Liver (tissue), 9 donors: ENCODE results near the gene CPNE4. TPM values are rescaled to one million over a fixed set of nuclear protein-coding genes. Genes with fewer than 3 reads are reported as not detected.

Experiments
- DNase-seq: peaks from one replicate; pipeline ENCODE4 v3.0.0-alpha.2; 2017; ENCODE audit warnings: low spot score
- H3K27ac ChIP-seq, 2 donors: one replicate each; pipeline ENCODE4 v1.7.0; 2013; ENCODE audit warnings: inconsistent platforms in 2 of 2, low read length in 2 of 2, control low read depth in 1 of 2, low read depth in 1 of 2, mild to moderate bottlenecking in 1 of 2
- H3K27me3 ChIP-seq, 4 donors: one replicate each; pipeline versions ENCODE4 v1.6.1 to v1.7.0; 2013; ENCODE audit warnings: low read length in 3 of 4, inconsistent platforms in 1 of 4, mild to moderate bottlenecking in 1 of 4, moderate library complexity in 1 of 4; ENCODE audit not compliant: control insufficient read depth in 4 of 4, insufficient read depth in 4 of 4
- H3K36me3 ChIP-seq, 4 donors: one replicate each; pipeline versions ENCODE4 v1.6.1 to v1.7.0; 2013; ENCODE audit warnings: low read length in 3 of 4, mild to moderate bottlenecking in 3 of 4, low read depth in 1 of 4, moderate library complexity in 1 of 4; ENCODE audit not compliant: control insufficient read depth in 4 of 4, insufficient read depth in 3 of 4
- H3K4me1 ChIP-seq, 4 donors: one replicate each; pipeline versions ENCODE4 v1.6.1 to v1.7.0; 2013; ENCODE audit warnings: low read length in 3 of 4, mild to moderate bottlenecking in 3 of 4, moderate library complexity in 1 of 4; ENCODE audit not compliant: control insufficient read depth in 4 of 4, insufficient read depth in 4 of 4
- H3K4me3 ChIP-seq, 3 donors: one replicate each; pipeline versions ENCODE4 v1.6.1 to v1.7.0; 2013; ENCODE audit warnings: low read length in 3 of 3, control low read depth in 1 of 3, low read depth in 1 of 3, mild to moderate bottlenecking in 1 of 3
- H3K9ac ChIP-seq, 2 donors: one replicate each; pipeline ENCODE4 v1.7.0; 2013; ENCODE audit warnings: low read length in 2 of 2, mild to moderate bottlenecking in 2 of 2, moderate library complexity in 2 of 2, control low read depth in 1 of 2, low read depth in 1 of 2
- H3K9me3 ChIP-seq, 4 donors: one replicate each; pipeline versions ENCODE4 v1.6.1 to v1.7.0; 2013; ENCODE audit warnings: low read length in 3 of 4; ENCODE audit not compliant: control insufficient read depth in 4 of 4
- EGR1 ChIP-seq, 2 donors: IDR thresholded peaks; 2 replicates each; pipeline ENCODE4 v1.6.1; 2016 to 2018; ENCODE audit warnings: antibody characterized with exemption in 2 of 2, low read depth in 2 of 2
- FOXA1 ChIP-seq: IDR thresholded peaks from 2 replicates; pipeline ENCODE4 v1.6.1; 2016; ENCODE audit warnings: antibody characterized with exemption
- FOXA2 ChIP-seq: IDR thresholded peaks from 2 replicates; pipeline ENCODE4 v1.6.1; 2016; ENCODE audit warnings: antibody characterized with exemption
- HNF4A ChIP-seq, 2 donors: conservative IDR thresholded peaks; 2 replicates each; pipeline ENCODE4 v1.6.1; 2016; ENCODE audit warnings: antibody characterized with exemption in 2 of 2, mild to moderate bottlenecking in 2 of 2
- HNF4G ChIP-seq: IDR thresholded peaks from 2 replicates; pipeline ENCODE4 v1.6.1; 2016; ENCODE audit warnings: antibody characterized with exemption
- JUND ChIP-seq, 2 donors: IDR thresholded peaks; 2 replicates each; pipeline ENCODE4 v1.6.1; 2016; ENCODE audit warnings: antibody characterized with exemption in 2 of 2
- NR2F2 ChIP-seq: IDR thresholded peaks from 2 replicates; pipeline ENCODE4 v1.6.1; 2016; ENCODE audit warnings: antibody characterized with exemption
- RAD21 ChIP-seq, 2 donors: IDR thresholded peaks; 2 replicates each; pipeline ENCODE4 v1.6.1; 2016; ENCODE audit warnings: antibody characterized with exemption in 2 of 2, mild to moderate bottlenecking in 2 of 2
- RXRA ChIP-seq, 2 donors: IDR thresholded peaks; 2 replicates each; pipeline ENCODE4 v1.6.1; 2017 to 2018; ENCODE audit warnings: antibody characterized with exemption in 2 of 2, mild to moderate bottlenecking in 1 of 2
- SP1 ChIP-seq: IDR thresholded peaks from 2 replicates; pipeline ENCODE4 v1.6.1; 2018; ENCODE audit warnings: antibody characterized with exemption, mild to moderate bottlenecking
- TAF1 ChIP-seq: conservative IDR thresholded peaks from 2 replicates; pipeline ENCODE4 v1.6.1; 2016; ENCODE audit warnings: antibody characterized with exemption, mild to moderate bottlenecking
- YY1 ChIP-seq: IDR thresholded peaks from 2 replicates; pipeline ENCODE4 v1.6.1; 2016; ENCODE audit warnings: antibody characterized with exemption, mild to moderate bottlenecking
- WGBS: extraction: QIAGEN DNeasy Blood & Tissue Kit; methylation state at CpG from one replicate; pipeline ENCODE4 v1.1.7; 2013; 5-methylcytosine and 5-hydroxymethylcytosine counted together
- polyA plus RNA-seq, 2 donors: library from polyadenylated mRNA; stranded (reverse) in 1 of 2; unstranded in 1 of 2; fragments of 200-250 nt in 1 of 2; fragments of >200 nt in 1 of 2; fragmentation: Nextera tagmentation in 1 of 2; extraction: Ambion mirVana in 1 of 2; gene quantifications; one replicate each; pipeline versions ENCODE4 v1.2.1 to v1.2.3, GENCODE V29; 2013 to 2015
- total RNA-seq, 2 donors: library from RNA; depleted of rRNA; stranded (reverse); fragments of >200 nt; gene quantifications; one replicate each; pipeline ENCODE4 v1.2.3, GENCODE V29; 2014
- TF ChIP-seq, protein P1 (sequence below): IDR thresholded peaks from 2 replicates; pipeline ENCODE4 v1.6.1; 2016; ENCODE audit warnings: antibody characterized with exemption, mild to moderate bottlenecking
- TF ChIP-seq, protein P2 (sequence below): IDR thresholded peaks from 2 replicates; pipeline ENCODE4 v1.6.1; 2016; ENCODE audit warnings: antibody characterized with exemption
- TF ChIP-seq, protein P3 (sequence below): IDR thresholded peaks from 2 replicates; pipeline ENCODE4 v1.6.1; 2016; ENCODE audit warnings: antibody characterized with exemption
- TF ChIP-seq, protein P4 (sequence below): fragments of 150-350 bp; IDR thresholded peaks from 2 replicates; pipeline ENCODE4 v1.5.1; 2017; ENCODE audit warnings: improper control_type of control experiment, low read depth, low read length; ENCODE audit not compliant: missing input control
- TF ChIP-seq, protein P5 (sequence below): IDR thresholded peaks from 2 replicates; pipeline ENCODE4 v1.6.1; 2016; ENCODE audit warnings: antibody characterized with exemption
- donor health status: healthy.
- donor health status: healthy.
- donor health status: healthy.
- donor health status: healthy.
- donor health status: healthy.

The CPNE4 gene
- total and polyA plus RNA-seq, 4 donors = under 0.01 to 0.03 TPM; not detected in 2

DNA sequence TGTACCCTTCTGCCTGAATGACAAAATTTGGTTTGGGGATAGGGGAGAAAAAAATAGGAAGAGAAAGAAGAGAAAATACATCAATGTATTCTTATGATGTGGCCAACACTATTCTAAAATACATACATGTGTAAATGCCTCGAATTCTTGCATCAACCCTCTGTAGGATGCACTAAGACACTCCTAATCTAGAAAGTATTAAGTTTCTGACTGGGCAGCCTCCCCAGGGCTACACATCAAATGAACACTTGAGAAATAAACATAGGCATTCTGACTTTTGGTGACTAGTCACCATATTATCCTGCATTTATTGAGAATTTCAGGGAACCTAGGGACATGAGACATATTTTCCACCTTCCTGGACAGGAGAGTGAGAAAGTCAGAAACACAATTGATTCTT, 109.2 kb downstream of the CPNE4 start:
- no peak overlapping the region for H3K9ac ChIP-seq
- H3K9me3 ChIP-seq = peaks cover 0 to 2% (median 0%) of the 10 kb centered on the region in 4 donors
- DNase-seq = no peak
- TF ChIP-seq RAD21 (IDR thresholded peaks at IDR 0.05) (no peak), SP1 (no peak), JUND (IDR thresholded peaks at IDR 0.05) (no peak), RXRA (IDR thresholded peaks at IDR 0.05) (no peak), HNF4A (conservative IDR thresholded peaks at IDR 0.05) (no peak), NR2F2 (no peak), FOXA2 (no peak), YY1 (no peak), FOXA1 (no peak), TAF1 (no peak), HNF4G (no peak), EGR1 (IDR thresholded peaks at IDR 0.05; ENCODE audit: low read depth in 2 of 2) (no peak)
- TF ChIP-seq, protein P1, sequence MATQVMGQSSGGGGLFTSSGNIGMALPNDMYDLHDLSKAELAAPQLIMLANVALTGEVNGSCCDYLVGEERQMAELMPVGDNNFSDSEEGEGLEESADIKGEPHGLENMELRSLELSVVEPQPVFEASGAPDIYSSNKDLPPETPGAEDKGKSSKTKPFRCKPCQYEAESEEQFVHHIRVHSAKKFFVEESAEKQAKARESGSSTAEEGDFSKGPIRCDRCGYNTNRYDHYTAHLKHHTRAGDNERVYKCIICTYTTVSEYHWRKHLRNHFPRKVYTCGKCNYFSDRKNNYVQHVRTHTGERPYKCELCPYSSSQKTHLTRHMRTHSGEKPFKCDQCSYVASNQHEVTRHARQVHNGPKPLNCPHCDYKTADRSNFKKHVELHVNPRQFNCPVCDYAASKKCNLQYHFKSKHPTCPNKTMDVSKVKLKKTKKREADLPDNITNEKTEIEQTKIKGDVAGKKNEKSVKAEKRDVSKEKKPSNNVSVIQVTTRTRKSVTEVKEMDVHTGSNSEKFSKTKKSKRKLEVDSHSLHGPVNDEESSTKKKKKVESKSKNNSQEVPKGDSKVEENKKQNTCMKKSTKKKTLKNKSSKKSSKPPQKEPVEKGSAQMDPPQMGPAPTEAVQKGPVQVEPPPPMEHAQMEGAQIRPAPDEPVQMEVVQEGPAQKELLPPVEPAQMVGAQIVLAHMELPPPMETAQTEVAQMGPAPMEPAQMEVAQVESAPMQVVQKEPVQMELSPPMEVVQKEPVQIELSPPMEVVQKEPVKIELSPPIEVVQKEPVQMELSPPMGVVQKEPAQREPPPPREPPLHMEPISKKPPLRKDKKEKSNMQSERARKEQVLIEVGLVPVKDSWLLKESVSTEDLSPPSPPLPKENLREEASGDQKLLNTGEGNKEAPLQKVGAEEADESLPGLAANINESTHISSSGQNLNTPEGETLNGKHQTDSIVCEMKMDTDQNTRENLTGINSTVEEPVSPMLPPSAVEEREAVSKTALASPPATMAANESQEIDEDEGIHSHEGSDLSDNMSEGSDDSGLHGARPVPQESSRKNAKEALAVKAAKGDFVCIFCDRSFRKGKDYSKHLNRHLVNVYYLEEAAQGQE = no peak
- TF ChIP-seq, protein P2, sequence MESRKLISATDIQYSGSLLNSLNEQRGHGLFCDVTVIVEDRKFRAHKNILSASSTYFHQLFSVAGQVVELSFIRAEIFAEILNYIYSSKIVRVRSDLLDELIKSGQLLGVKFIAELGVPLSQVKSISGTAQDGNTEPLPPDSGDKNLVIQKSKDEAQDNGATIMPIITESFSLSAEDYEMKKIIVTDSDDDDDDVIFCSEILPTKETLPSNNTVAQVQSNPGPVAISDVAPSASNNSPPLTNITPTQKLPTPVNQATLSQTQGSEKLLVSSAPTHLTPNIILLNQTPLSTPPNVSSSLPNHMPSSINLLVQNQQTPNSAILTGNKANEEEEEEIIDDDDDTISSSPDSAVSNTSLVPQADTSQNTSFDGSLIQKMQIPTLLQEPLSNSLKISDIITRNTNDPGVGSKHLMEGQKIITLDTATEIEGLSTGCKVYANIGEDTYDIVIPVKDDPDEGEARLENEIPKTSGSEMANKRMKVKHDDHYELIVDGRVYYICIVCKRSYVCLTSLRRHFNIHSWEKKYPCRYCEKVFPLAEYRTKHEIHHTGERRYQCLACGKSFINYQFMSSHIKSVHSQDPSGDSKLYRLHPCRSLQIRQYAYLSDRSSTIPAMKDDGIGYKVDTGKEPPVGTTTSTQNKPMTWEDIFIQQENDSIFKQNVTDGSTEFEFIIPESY = no peak
- TF ChIP-seq, protein P3, sequence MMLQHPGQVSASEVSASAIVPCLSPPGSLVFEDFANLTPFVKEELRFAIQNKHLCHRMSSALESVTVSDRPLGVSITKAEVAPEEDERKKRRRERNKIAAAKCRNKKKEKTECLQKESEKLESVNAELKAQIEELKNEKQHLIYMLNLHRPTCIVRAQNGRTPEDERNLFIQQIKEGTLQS = no peak
- TF ChIP-seq, protein P4, sequence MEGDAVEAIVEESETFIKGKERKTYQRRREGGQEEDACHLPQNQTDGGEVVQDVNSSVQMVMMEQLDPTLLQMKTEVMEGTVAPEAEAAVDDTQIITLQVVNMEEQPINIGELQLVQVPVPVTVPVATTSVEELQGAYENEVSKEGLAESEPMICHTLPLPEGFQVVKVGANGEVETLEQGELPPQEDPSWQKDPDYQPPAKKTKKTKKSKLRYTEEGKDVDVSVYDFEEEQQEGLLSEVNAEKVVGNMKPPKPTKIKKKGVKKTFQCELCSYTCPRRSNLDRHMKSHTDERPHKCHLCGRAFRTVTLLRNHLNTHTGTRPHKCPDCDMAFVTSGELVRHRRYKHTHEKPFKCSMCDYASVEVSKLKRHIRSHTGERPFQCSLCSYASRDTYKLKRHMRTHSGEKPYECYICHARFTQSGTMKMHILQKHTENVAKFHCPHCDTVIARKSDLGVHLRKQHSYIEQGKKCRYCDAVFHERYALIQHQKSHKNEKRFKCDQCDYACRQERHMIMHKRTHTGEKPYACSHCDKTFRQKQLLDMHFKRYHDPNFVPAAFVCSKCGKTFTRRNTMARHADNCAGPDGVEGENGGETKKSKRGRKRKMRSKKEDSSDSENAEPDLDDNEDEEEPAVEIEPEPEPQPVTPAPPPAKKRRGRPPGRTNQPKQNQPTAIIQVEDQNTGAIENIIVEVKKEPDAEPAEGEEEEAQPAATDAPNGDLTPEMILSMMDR = no peak
- TF ChIP-seq, protein P5, sequence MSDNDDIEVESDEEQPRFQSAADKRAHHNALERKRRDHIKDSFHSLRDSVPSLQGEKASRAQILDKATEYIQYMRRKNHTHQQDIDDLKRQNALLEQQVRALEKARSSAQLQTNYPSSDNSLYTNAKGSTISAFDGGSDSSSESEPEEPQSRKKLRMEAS = no peak
- 55% methylated on average over 1 of the region's 1 CpG for WGBS
- H3K36me3 ChIP-seq = no peaks in the 10 kb centered on the region
- H3K4me3 ChIP-seq = no peak overlapping the region
- no peaks in the 10 kb centered on the region for H3K27me3 ChIP-seq
- no peak overlapping the region for H3K27ac ChIP-seq
- H3K4me1 ChIP-seq = no peaks in the 10 kb centered on the region

DNA sequence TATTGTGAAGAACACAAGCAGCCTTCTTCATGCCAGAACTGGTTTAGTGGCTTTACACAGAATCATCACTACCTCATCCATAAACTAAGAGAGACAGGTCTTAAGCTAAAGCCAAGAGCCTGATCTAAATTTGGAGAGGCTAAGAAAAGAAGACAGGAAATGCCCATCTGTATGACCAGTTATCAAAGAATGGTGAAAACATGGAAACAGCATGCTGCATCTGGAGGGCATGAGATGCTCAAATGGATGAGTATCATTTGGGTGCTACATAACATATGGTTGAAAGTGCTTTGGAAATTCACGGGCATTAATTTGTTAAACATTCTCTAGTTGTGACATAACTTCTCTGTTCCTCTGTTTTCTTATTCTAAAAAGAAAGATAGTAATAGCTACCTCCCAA, 112.5 kb downstream of the CPNE4 start:
- H3K9ac ChIP-seq = no peak overlapping the region
- TF ChIP-seq, protein P1 = no peak
- TF ChIP-seq, protein P5 = no peak
- no peak for TF ChIP-seq HNF4G
- no peak for TF ChIP-seq FOXA2
- TF ChIP-seq TAF1 = no peak
- no peak for TF ChIP-seq YY1
- no peak for TF ChIP-seq RAD21 (IDR thresholded peaks at IDR 0.05)
- TF ChIP-seq, protein P2 = no peak
- TF ChIP-seq RXRA (IDR thresholded peaks at IDR 0.05) = no peak
- TF ChIP-seq HNF4A (conservative IDR thresholded peaks at IDR 0.05) = no peak
- no peak for TF ChIP-seq FOXA1
- TF ChIP-seq JUND (IDR thresholded peaks at IDR 0.05) = no peak
- TF ChIP-seq, protein P3 = no peak
- no peak for TF ChIP-seq NR2F2
- WGBS = 94% methylated on average over 1 of the region's 1 CpG
- no peaks in the 10 kb centered on the region for H3K4me1 ChIP-seq
- H3K27me3 ChIP-seq = no peaks in the 10 kb centered on the region
- no peaks in the 10 kb centered on the region for H3K36me3 ChIP-seq
- H3K27ac ChIP-seq = no peak overlapping the region
- H3K4me3 ChIP-seq = no peak overlapping the region
- no peak for DNase-seq
- peaks cover 0 to 2% (median 0%) of the 10 kb centered on the region in 4 donors for H3K9me3 ChIP-seq
